ENCODE data around the gene NSUN7.

The NSUN7 gene

DNA sequence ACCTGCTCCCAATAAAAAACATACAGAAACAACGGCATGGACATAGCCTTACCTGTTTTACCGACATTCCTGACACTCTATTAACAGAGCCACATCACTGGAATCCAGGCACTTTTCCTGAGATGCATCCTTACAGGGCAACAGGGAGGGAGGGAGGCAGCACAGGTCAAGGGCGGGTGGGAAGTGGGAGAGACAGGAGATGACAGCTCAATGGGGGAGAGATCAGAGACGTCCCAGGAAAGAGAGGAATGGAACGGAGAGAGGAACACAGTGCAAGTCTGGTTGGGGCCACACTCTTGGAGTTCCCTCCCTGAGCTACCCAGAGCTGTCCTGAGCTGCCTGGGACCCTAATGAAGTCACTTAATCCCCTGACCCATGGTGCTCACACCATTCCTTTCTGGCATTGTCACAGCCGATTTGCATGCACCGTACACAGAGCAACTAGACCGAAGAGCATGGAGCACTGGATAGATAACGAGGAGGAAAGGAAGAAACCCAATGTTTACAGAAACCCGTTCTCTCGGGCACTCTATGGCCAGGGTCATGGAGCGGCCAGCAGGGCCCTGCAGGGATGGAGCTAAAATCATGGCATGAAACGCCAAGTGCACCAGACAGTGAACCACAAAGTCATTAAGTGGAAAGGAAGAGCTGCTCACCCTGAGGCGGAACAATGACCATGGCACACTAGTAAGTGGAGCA lies 93.1 kb downstream of the NSUN7 start:
- no peak overlapping the region for H3K4me3 ChIP-seq
- intact Hi-C loops (cut with DNase I; ENCODE audit: low total_unique reads) = no loop called here
- no peak for TF ChIP-seq CTCF (IDR thresholded peaks at IDR 0.05)

DNA sequence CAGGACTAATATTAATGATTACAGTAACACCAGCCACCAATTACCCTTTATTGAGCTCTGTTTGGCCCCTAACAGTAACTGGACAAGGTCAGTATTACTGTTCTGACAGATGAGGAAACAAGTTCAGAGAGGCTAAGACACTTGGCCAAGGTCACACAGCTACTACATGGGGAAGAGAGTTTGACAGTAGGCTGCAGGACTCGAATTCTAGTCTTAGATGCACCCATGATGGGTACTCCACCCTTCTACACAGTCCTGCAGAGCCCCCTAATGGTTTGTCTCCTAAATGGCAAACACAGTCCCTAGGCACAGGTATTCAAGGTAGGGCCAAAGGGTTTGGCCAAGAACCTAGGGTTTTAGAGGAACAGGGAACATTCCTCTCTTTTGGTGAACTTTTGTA lies 93.9 kb downstream of the NSUN7 start:
- peak in 1 of 2 donors; percentile 25 for DNase-seq
- intact Hi-C loops (cut with DNase I; ENCODE audit: low total_unique reads) = no loop called here
- no peaks in the 10 kb centered on the region for H3K27me3 ChIP-seq
- TF ChIP-seq CTCF (IDR thresholded peaks at IDR 0.05) = no peak
- H3K27ac ChIP-seq = peak overlapping the region; percentile 51 to 61
- H3K4me3 ChIP-seq = no peak overlapping the region
- H3K36me3 ChIP-seq = no peaks in the 10 kb centered on the region
- no peaks in the 10 kb centered on the region for H3K9me3 ChIP-seq
- peaks cover 0 to 58% (median 24%) of the 10 kb centered on the region in 4 donors for H3K4me1 ChIP-seq

More for the DNA sequence above, 93.1 kb downstream of the NSUN7 start:
- DNase-seq = no peak
- Histone ChIP-seq H3K27me3 (no peaks in the 10 kb centered on the region), H3K27ac (no peak overlapping the region), H3K9me3 (no peaks in the 10 kb centered on the region), H3K36me3 (no peaks in the 10 kb centered on the region), H3K4me1 (peaks cover 0 to 53% (median 23%) of the 10 kb centered on the region in 4 donors)

DNA sequence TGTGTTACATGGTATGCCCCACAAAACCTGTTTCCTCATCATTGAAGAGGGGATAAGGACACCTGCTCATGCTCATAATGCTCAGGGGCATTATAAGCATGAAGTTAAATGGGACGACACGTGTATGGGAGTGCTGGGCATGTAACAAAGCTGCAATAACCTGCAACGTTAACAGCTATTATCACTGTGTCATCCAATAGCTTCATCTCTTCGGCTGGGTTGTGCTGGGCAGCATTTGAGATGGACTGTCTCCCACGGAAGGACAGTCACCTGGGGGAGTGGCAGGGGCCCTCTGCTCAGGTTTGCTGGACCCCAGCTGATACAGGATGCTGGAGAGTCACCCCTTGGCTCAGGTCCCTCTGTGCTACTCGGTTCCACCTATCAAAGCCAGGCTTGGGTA lies 94.5 kb downstream of the NSUN7 start:
- intact Hi-C loops (cut with DNase I; ENCODE audit: low total_unique reads) = no loop called here
- H3K4me1 ChIP-seq = peaks cover 0 to 60% (median 24%) of the 10 kb centered on the region in 4 donors
- no peaks in the 10 kb centered on the region for H3K27me3 ChIP-seq
- H3K27ac ChIP-seq = peak overlapping the region; percentile 51 to 61
- TF ChIP-seq CTCF (IDR thresholded peaks at IDR 0.05) = no peak
- H3K36me3 ChIP-seq = no peaks in the 10 kb centered on the region
- peak in 1 of 2 donors; percentile 3 for DNase-seq
- no peaks in the 10 kb centered on the region for H3K9me3 ChIP-seq
- H3K4me3 ChIP-seq = no peak overlapping the region

DNA sequence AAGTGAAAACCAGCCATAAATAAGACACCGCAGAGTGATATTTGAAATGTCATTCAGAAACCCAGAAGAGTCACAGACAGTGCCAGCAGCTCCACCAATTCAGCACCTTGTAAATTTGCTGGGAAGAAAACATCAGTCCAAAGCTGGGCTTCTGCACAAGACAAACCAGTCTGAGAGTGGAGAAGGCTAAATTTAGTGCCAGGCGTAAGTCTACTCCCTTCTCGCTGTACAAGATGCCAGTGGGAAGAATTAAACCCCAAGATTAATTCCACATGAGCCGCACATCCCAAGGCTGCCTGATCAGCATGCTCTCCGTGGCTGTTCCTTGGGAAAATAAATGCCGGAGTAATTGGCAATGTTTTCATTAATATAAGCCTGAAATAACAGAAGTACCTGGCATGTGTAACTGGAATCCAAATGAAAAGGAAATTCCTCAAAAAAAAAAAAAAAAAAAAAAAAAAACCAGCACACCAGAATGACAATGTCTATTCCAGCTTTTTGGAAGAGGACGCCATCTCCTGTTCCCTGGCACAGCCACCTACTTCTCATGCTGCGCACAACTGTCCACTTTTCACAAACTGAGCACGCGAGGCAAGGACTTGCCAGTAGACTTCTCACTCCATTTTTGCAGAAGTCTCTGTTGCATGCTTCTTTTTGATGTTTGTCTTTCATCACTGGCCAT lies 95.5 kb downstream of the NSUN7 start:
- Histone ChIP-seq H3K36me3 (no peaks in the 10 kb centered on the region), H3K9me3 (no peaks in the 10 kb centered on the region), H3K27me3 (no peaks in the 10 kb centered on the region), H3K4me3 (no peak overlapping the region), H3K27ac (peak overlapping the region; percentile 51 to 61), H3K4me1 (peaks cover 0 to 60% (median 24%) of the 10 kb centered on the region in 4 donors)
- intact Hi-C loops (cut with DNase I; ENCODE audit: low total_unique reads) = loop anchor here (5.0 kb wide), 1 partner anchor 42 kb away; no protein-coding TSS in a partner anchor
- DNase-seq = no peak
- no peak for TF ChIP-seq CTCF (IDR thresholded peaks at IDR 0.05)

DNA sequence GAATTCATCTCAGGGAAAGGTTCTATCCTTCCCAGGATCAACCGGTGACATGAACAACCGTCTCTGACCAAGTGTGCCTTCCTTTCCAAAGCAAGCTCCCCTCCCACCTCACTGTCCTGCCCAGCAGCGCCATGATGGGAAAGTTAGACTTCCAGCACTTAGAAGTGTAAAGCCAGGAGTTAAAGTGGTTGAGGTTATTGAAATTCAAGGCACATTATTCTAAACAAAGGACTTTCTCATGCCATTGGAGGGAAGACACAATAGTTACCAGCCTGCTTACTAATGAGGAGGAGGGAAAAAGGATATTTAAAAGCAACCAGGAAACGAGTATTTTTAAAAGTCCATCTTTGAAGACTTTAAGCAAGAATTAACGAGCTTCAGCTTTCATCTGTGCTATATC lies 96.8 kb downstream of the NSUN7 start:
- H3K4me3 ChIP-seq = no peak overlapping the region
- intact Hi-C loops (cut with DNase I; ENCODE audit: low total_unique reads) = loop anchor here (5.0 kb wide), 1 partner anchor 41 kb away; no protein-coding TSS in a partner anchor
- no peaks in the 10 kb centered on the region for H3K9me3 ChIP-seq
- H3K27me3 ChIP-seq = no peaks in the 10 kb centered on the region
- peaks cover 0 to 51% (median 23%) of the 10 kb centered on the region in 4 donors for H3K4me1 ChIP-seq
- no peaks in the 10 kb centered on the region for H3K36me3 ChIP-seq
- peak overlapping the region in 1 of 2 donors; percentile 61 for H3K27ac ChIP-seq
- TF ChIP-seq CTCF (IDR thresholded peaks at IDR 0.05) = no peak
- DNase-seq = no peak

Measured in tibial artery (tissue), 4 donors.